GM18868 (cell line): Measurements from ENCODE around the gene GABRR2.

Experiments used
- ATAC-seq: cut with Tn5 transposase; IDR thresholded peaks from one replicate; pipeline ENCODE4 v1.9.1; 2021; ENCODE audit warnings: mild to moderate bottlenecking, moderate library complexity; ENCODE audit not compliant: unreplicated experiment

GABRR2 gene

GRCh38 chr6:89216411-89216810, 98.7 kb downstream of the GABRR2 start:
- no peak for ATAC-seq

GRCh38 chr6:89215391-89215790, 99.7 kb downstream of the GABRR2 start:
- no peak for ATAC-seq

GRCh38 chr6:89214197-89214596, 100.9 kb downstream of the GABRR2 start:
- ATAC-seq: no peak

GRCh38 chr6:89212472-89212871, 102.6 kb downstream of the GABRR2 start:
- ATAC-seq: no peak

GRCh38 chr6:89209457-89209856, 105.6 kb downstream of the GABRR2 start:
- ATAC-seq: no peak

- no peak for ATAC-seq
These were observed 106.5 kb downstream of the GABRR2 start for GRCh38 chr6:89208551-89208950.
